ENCODE data around the gene GALNT15.

- TF ChIP-seq CTCF (IDR thresholded peaks at IDR 0.05) (no peak), POLR2AphosphoS5 (IDR thresholded peaks at IDR 0.05) (no peak), POLR2A (IDR thresholded peaks at IDR 0.05) (no peak), EP300 (IDR thresholded peaks at IDR 0.05) (no peak)
Measured at GRCh38 chr3:16127249-16127648, 47.2 kb upstream of the GALNT15 start.

Data from sigmoid colon (tissue), 4 donors.